Activated T-cell treated with anti-CD3 and anti-CD28 coated beads for 1 hour (primary cell): ENCODE data around the gene ITPKB.

Experiments used
- DNase-seq: peaks from one replicate; pipeline ENCODE4 v3.0.0-alpha.2; 2020; ENCODE audit warnings: low read depth

ITPKB gene

DNA sequence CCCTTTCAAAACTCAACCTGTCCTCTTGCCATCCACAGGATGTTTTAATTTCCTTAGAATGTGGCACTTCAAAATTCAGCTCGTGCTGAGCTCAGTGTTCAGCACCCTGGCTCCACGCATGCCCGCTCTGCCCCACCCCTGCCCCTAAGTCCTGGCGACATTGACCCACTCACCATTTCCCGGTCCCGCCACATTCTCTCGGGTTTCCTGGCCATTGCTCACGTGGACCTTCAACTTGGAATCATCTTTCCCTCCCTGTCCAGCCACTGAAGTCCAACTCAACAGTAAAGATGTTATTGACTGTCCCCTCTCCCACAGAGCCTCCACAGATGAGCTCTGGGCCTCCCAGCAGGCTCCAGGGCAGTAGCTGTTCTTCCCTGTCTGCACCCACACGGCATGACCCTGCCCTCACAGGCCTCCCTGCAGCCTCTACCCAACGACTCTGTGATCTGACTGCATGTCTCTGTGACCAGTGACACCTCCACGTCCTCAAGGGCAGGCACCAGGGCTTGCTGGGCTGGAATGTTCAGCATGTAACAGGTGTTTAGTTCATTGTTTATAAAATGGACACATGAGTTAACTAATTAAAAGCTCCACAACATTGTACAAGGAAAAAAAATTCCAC, 53.8 kb downstream of the ITPKB start:
- DNase-seq, result no peak

DNA sequence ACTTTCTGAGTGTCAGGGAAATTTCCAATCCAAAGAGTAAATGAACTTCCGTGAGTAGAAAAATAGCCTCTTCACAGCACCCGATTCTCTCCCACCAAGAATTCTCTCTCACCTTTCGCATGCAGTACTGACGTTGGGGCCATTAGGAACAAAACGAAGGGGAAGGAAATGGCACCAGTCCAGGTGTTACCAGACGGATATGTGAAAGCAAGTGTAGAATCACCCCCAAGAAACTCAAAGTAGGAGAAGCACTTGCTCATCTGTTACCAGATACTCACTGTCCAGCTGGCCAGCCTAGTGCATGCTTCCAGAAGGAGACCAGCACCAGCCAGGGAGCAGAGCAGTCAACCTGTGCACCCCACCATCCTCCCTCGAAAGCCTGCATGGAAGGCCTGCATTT, 55.1 kb downstream of the ITPKB start:
- DNase-seq, result no peak

DNA sequence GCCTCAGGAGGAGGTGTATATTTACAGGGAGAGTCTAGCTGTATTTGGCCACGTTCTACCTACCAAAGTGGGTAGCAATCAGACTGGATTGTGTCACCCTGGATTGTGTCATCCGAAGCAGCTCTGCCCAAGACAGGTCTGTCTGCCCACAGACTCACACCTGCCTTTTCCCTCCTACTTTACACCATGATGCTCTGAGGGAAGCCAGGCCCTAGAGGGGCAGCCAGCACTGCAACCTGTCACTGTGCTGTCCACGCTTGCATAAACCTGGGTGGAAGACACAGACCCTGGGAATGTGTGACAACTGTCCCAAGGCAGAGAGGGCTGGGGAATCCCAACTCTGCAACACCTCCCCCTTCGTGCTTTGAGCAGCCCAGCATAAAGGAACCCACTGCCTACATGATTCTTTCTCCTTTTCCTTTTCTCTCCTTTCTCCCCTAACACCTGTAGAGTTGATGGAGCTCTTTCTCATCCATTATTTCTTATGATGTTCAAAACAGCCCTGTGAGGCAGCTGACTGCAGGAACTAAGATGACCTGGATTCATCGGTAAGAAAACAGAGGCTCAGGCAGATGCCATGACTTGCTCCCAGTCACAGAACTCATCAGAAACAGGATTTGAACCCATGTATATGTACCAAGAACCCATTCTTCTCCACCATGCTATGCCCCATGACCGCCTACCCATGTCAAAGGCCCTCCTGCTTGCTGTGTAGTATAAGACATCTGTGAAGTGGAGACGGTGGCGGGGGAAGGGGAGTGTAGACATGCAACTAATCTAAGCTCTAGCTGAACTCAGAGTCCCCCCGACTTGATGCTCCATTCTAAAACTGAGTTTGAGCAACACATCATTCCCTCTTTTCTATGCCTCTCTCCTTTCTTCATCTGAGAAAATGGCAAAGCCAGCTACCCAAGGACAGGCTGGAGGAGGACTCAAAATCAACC, 55.9 kb downstream of the ITPKB start:
- no peak for DNase-seq

DNA sequence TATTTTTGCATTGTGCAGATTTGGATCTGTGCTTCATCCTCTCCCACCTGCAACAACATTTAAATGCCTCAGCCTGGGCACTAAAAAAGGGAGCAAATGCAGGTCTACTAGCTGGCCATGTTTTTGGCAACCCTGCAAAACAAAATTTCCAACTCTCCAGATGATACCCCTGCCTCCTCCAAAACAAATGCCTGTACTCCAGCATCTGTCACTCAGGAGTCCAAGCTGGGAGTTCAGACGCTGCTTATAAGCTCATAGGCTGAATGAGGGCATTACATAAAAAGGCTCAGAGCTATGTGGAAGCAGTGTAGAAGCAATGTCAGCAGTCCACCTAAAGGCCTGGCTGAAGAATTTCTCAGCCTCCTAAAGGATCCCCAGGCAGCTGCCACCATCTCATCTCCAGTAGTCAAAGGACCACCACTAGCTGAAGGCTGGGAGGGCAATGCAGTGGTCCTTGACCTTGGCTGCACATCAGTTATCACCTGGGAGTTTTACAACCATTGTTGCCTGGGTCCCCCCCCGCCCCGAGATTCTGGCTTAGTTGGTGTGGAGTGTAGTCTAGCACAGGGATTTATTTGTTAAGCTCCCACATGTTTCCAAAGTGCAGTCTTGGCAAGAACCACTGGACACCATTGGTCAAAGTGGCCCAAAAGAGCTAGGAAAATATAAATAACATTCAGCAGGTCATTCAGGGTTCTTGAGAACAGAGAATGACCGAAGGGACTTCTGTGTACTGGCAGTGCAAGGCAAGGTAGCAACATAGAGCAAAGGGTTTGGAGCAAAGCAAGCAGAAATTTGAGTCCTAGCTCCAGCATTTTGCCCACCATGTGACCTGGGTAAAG, 57.2 kb downstream of the ITPKB start:
- no peak for DNase-seq

DNA sequence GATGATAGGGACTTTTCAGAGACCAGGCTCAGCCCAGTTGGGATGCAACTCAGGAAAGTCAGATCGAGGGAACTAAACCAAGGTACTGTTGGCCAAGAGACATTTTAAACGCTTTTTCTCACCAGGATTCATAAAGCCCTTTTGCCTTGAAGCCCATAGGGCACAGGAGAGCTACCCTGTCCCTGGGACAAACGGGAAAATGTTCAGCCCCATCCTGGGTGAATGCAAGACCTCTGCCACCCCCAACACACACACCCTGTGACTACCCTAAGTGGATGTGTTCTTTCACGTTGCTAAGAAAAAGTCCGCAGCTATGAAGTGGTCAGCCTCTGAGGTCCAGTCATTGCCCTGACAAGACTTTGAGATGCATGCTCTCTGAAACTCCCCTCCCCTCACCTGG, 58.4 kb downstream of the ITPKB start:
- DNase-seq, result no peak

DNA sequence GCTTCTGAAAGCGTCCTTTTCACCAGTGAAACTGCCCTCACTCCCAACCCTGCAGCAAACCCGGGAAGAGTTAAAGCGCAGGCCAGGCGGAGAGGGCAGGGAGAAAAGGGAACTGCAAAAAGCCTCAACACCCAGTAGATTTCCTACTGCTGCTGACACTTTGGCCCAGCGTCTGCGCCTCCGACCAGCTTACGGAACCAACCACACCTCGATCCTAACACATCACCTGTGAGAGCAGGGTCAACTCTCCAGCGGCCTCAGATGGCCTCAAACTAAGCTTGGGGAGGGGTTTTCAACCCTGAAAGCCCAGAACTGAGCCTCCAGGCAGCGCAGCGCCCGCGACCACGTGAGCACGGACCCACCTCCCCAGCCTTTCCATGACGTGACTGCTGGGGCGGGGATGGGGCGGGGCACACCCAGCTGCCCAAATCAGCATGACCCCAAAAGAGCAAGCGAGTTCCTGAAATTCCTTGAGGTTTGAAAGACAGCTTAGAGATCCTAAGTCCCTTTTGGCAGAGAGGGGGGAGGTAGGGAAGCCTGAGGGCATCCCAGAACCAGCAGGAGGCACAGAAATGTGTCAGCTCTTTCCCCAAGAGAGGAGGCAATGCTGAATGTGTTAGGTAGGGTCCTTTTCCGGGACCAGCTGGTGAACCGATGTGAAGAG, 59.1 kb downstream of the ITPKB start:
- peak; percentile 70 for DNase-seq

DNA sequence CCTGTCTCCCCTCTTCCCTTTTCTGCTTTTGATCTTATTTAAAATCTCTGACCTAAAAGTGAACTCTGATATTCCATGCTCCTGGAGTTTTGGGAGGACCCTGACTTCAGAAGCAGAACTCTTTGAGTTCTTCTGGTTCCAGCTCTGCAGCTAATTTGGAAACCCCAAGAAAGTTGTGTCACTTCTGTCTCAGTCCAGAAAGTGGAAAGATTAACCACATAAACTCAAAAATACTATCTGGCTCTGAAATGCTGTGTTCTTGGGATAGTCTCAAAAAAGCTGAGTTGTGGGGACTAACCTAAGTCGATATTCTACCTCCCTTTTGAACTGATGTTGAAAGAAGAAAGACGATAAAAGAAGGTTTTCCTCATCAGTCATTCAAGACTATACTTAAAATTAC, 59.8 kb downstream of the ITPKB start:
- DNase-seq, result no peak

DNA sequence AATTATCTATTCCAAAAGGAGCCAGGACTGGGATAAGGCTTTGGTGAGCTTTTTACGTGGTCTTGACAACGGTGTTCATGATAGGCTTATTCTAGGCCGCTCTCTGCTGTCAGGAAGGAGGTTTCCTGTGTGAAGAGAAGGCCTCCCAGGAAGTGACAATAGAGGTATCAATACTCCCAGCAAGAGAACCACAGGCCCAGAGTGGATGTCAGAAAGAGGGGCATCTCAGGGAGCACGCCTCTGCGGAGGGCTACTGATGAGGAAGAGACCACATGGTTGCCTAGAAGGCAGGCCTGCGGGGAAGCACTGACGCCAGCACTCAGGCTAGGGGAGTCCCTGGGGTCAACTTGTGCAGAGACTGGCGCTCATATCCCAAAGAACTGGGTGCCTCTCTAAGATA, 60.4 kb downstream of the ITPKB start:
- no peak for DNase-seq

DNA sequence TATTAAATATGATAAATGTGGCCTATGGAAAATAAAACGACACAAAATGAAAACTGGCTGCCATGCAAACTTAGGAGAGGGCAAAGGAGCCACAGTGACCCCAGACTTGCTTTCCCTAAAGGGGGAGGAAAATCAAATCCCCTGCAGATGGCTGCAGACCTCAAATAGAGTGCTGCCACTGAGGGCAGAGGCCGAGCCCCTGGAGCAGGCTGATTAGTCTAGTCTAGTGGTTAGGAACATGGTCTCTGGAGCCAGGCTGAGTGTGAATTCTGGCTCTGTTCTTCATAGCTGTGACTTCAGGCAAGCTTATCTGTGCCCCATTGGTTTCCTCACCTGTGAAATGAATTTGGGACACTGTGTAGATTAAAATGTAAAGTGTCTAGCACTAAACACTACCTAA, 60.8 kb downstream of the ITPKB start:
- no peak for DNase-seq

DNA sequence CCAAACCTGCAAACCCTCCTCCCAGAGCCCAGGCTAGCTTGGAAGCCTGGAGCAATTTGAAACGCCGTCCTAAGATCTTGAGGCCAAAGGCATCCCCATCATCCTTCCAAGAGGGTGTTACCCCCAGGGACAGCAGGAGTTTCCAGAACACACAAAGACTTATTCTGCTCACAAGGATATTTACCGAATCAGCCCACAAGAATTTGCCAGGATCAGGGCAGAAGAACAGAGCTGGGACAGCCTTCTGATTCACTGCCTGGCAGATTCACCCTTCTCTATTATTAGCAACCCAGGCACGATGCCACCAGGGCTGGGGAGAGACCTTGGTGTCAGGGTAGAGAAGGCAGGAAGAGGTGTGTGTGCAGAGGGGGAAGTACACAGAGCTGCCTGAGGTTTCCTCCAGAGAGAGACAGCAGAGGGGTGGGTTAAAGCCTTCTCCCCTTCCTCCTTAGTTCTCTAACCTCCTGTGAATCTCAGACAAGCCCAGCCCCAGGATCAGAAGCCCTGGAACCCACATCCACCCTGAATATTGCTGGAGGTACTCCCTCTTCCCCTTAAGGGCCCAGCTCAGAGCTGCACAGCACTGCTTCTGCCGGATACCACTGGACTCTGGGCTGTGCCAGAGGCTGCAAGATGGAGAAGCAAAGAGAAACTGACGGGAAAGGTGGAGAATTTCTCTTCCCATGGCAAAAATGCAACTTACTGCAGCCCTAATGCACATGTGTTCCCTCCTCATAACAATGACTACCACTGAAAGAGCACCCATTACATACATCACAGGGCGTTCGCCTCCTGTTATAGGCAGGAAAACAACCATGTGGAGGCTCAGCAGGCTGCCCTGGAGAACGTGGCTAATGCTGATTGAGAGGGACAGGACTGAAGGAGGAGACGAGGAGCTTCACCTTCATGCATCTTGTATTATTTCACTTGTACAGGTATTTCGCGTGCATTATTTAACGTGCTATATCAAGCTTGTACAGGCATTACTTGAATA, 61.8 kb downstream of the ITPKB start:
- DNase-seq, result peak; percentile 71

DNA sequence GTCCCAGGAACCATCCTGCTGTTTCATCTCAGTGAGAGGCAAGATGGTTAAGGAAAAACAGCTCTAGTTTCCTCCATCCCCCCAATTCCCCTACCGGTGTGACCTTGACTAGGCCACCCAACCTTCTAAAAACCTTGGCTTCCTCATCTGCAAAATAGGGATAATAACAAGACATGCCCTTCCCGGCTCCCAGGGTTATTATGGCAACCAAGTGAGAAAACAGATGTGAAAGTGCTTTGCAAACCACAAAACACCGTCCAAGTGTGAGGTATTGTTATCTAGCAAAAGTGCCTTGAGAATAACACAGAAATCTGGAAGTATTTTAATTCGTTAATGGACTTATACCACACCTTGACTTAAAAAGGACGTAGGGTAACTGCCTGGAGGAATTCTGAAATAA, 62.7 kb downstream of the ITPKB start:
- DNase-seq, result no peak

DNA sequence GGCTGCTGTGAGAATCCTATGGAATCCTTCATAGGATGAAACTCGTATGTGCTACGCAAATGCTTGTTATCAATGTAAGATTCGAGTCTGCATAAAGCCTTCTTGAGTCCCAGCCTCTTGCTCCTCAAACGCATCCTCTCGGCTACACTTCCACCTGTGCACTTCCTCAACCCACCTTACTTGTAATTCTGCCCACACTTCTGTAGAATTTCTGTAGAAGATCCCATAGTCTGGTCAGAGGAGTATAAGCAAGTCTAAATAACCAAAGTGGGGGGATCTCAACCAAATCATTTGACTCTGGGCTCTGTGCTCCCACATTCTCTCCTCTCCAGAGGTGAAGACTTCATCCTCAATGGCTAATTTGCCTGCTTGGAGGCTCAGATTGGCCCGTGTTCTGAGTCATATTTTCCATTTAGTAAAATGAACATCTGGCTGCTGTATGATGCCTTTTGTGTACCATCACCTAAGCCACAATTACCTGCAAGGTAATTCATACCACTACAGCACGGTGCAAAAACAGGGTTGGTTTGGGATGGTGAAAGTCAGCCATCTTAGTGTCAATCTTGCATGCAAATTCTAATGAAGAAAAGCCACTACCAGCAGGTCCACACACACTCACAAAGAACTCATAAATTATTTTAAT, 63.2 kb downstream of the ITPKB start:
- DNase-seq, result no peak

DNA sequence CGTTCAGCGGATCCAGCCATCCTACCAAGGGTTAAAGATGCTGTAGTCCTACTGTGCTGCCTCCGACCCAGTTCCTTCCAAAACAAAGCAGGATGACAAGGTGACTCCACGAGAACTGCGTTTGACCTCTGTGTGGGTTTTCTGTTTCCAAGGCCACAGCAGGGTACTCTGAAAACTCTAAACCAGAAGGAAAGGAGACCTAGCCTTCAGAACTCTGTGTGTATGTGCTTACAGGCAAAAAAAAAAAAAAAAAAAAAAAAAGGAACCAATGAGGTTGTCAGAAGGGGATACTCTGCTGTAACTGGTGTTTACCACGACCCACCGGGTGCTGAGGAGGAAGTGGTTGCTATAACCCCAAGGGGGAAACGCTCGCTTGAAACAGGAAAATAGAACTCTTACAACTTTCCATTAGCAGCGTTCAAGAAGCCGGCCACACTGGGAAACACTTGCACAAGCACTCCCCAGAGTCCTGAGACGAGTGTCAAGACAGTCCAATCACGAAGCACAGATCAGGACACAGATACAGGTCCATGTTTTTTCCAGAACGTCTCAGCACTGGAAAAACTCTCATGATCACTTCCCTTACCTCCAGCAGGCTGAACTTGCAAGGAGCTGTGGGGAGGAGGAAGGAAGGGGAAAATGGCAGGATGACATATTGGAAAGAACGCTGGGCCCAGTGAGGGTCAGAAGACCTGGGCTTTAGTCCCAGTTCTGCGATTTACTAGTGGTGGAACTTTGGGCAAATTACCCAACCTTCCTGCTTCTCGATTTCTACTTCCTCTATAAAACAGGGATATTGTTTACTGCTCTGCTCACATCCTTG, 64.0 kb downstream of the ITPKB start:
- DNase-seq, result peak; percentile 60

DNA sequence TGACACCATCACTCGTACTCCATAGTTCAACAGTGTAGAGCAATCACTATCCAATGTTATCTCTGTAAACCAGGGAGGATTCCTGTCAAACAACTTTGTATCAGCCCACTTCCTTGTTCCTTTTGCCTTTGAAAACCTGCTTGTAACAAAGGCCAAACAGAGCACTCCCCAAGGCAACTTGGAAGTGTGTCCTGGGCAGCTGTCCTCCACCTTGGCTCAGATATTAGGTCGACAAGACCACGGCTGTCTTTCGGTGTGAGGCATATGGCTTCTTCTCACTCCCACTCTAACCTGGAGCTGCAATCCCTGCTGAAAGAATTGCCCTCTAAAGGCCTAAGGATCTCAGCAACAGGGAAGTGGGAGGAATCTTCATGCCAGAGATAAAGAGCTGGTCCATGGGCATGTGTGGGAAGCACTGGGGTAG, 66.7 kb downstream of the ITPKB start:
- DNase-seq, result no peak

DNA sequence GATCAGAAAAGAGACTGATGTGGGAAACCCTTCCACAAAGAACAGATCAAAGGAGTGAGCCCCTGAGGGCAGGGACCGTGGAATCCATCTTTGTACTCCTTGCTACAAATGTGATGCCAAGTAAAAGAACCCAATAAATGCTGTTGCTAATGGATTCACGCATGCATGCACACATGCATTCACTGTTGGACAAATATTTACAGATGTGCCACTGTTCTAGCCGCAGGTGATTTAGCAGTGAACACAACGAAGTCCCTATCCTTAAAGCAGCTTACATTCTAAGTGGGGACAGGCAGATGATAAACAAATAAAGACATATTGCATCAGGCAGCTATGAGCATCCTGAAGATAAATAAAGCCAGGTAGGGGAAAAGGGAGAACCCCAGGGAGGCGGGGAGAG, 67.8 kb downstream of the ITPKB start:
- DNase-seq, result no peak

DNA sequence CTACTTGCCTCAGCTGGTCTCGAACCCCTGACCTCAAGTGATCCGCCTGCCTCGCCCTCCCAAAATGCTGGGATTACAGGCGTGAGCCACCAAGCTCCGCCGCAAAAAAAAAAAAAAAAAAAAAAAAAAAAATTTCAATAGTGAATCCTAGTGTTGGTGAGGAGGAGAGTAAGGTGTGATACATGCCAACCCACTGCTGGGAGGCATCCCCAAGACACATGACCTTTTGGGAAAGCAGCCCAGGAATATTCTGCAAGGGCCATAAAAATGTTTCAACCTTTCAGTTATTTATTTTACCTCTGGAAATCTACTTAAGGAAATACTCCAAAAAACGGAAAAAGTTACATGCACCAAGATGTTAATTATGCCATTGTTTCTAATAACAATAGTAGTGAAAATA, 69.0 kb downstream of the ITPKB start:
- DNase-seq, result no peak

DNA sequence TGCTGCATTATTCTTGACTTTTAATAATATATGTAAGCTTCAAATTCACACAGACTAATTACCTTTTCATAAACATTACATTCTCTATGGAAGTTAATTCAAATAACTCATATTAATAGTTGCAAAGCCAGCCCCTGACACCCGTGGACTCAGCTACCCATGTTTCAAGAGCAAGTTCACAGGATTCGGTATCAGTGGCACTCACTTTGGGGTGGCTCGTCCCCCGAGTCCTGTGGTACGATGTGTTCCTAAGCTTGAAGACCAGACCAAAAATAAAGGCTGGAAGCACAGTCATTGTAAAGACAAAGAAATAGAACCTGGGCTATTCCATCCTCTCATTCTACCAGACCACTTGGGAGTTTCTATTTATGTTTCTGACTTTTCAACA, 70.9 kb downstream of the ITPKB start:
- no peak for DNase-seq

DNA sequence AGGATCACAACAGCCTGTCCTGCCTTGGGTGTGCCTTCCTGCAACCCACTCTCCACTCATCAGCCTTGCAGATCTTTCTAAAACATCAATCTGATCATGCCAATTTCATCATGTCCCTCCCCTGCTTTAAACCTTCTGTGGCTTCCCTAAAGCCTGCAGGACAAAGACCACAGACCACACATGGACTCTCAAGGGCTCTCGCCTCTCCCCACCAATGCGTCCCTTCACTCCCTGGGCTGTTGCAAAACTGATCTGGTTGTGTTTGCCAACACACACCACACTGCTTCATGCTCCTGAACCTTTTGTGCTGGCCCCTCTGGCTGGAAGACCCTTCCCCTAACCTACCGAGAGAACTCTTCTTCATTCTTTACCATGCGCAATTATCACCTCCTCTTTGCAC, 72.4 kb downstream of the ITPKB start:
- no peak for DNase-seq

DNA sequence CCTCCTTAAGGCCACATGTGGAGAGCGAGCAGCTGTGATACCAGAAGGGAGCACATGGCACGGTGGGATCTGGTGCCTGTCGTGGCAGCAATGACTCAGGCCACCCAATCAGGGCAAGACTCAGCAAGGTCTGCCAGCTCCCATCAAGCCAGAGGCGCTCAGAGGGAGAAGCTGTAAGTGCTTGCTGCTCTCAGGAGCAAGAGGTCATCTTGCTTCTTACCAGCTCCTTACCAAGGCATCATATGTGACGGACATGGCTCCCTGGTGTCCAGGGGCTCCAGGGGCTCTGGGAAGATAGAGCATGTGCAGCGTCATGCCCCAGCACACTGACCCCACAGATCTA, 72.9 kb downstream of the ITPKB start:
- DNase-seq, result no peak
